ENCODE data around the gene HK3. TPM values are rescaled to one million over a fixed set of nuclear protein-coding genes. Genes with fewer than 3 reads are reported as not detected.

HK3 gene
- total and polyA plus RNA-seq, 2 experiments from 2014 or later, result not detected

DNA sequence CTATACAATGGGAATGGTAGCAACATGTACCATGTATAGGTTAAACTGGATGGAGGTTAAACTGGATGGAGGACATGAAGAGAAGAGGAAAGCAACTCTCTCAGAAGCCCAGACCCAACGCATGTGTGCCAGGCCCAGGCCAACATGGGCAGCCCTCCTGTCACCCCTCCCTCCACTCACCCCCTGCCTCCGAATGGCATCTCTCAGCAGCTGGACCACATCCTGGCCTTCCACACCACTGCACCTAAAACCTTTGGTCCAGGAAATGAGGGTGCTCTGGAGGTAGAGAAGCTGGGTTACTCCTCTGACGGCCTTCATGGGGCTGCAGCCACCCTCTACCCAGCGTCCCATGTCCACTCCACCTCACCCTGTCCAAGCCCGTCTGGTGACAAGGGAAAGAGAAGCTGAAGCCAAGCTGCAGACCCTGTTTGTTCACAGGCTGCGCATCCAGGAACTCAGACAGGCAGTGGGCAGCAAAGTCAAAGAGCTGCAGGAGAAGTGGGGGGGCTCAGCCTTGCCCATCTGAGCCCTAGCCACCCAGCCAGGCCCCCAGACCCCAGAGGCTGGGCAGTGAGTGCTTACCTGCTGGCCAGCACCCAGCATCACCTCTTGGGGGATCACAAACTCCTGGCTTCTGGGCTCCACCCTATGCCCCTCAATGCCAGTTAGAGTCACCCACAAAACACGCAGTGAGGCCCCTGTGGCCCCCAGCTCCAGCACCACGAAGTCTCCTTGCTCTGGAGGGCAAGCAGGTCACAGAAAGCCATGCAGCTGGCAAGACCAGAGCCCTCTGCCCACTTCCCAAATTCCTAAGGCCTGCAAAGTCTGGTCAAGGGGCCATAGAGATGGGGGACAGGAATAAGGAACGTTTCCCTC is 8.5 kb downstream of the HK3 start:
- Histone ChIP-seq H3K79me2 (replicated peaks; ENCODE audit: insufficient read depth) (no peaks in the 10 kb centered on the region), H2AFZ (no peak overlapping the region), H4K20me1 (replicated peaks; ENCODE audit: insufficient read depth) (no peaks in the 10 kb centered on the region), H3F3A (replicated peaks; ENCODE audit: low read depth) (no peaks in the 10 kb centered on the region), H3K27me3 (ENCODE audit: insufficient read depth) (no peaks in the 10 kb centered on the region), H3K36me3 (ENCODE audit: insufficient read depth) (no peaks in the 10 kb centered on the region), H3K4me1 (ENCODE audit: insufficient read depth) (no peaks in the 10 kb centered on the region), H3K4me2 (no peak overlapping the region), H3K4me3 (no peak overlapping the region), H3K9me2 (ENCODE audit: insufficient read depth) (no peaks in the 10 kb centered on the region), H3K27ac (ENCODE audit: low read depth) (no peak overlapping the region)
- Mint-ChIP-seq H3K27ac (no peak overlapping the region), H3K36me3 (ENCODE audit: low read depth) (no peaks in the 10 kb centered on the region), H3K4me3 (no peak overlapping the region), H3K4me1 (no peaks in the 10 kb centered on the region), H3K9me3 (no peaks in the 10 kb centered on the region), H3K27me3 (ENCODE audit: insufficient read depth, low read depth, poor library complexity) (peaks cover 7% of the 10 kb centered on the region)
- no peak for TF ChIP-seq EZH2 (IDR thresholded peaks at IDR 0.05; ENCODE audit: low read depth, unreplicated experiment)
- TF ChIP-seq, protein P1, sequence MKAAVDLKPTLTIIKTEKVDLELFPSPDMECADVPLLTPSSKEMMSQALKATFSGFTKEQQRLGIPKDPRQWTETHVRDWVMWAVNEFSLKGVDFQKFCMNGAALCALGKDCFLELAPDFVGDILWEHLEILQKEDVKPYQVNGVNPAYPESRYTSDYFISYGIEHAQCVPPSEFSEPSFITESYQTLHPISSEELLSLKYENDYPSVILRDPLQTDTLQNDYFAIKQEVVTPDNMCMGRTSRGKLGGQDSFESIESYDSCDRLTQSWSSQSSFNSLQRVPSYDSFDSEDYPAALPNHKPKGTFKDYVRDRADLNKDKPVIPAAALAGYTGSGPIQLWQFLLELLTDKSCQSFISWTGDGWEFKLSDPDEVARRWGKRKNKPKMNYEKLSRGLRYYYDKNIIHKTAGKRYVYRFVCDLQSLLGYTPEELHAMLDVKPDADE (IDR thresholded peaks at IDR 0.05), result no peak
- no peak for TF ChIP-seq JUNB (IDR thresholded peaks at IDR 0.05; ENCODE audit: unreplicated experiment)
- TF ChIP-seq ZNF331 (CRISPR knock-in tag; IDR thresholded peaks at IDR 0.05; ENCODE audit: low read depth), result no peak
- no peak for TF ChIP-seq EZH2phosphoT487 (IDR thresholded peaks at IDR 0.05; ENCODE audit: unreplicated experiment)
- TF ChIP-seq, protein P2, sequence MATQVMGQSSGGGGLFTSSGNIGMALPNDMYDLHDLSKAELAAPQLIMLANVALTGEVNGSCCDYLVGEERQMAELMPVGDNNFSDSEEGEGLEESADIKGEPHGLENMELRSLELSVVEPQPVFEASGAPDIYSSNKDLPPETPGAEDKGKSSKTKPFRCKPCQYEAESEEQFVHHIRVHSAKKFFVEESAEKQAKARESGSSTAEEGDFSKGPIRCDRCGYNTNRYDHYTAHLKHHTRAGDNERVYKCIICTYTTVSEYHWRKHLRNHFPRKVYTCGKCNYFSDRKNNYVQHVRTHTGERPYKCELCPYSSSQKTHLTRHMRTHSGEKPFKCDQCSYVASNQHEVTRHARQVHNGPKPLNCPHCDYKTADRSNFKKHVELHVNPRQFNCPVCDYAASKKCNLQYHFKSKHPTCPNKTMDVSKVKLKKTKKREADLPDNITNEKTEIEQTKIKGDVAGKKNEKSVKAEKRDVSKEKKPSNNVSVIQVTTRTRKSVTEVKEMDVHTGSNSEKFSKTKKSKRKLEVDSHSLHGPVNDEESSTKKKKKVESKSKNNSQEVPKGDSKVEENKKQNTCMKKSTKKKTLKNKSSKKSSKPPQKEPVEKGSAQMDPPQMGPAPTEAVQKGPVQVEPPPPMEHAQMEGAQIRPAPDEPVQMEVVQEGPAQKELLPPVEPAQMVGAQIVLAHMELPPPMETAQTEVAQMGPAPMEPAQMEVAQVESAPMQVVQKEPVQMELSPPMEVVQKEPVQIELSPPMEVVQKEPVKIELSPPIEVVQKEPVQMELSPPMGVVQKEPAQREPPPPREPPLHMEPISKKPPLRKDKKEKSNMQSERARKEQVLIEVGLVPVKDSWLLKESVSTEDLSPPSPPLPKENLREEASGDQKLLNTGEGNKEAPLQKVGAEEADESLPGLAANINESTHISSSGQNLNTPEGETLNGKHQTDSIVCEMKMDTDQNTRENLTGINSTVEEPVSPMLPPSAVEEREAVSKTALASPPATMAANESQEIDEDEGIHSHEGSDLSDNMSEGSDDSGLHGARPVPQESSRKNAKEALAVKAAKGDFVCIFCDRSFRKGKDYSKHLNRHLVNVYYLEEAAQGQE (IDR thresholded peaks at IDR 0.05; ENCODE audit: unreplicated experiment), result no peak
- TF ChIP-seq NANOG (IDR thresholded peaks at IDR 0.05; ENCODE audit: borderline replicate concordance), result no peak
- TF ChIP-seq, protein P3, sequence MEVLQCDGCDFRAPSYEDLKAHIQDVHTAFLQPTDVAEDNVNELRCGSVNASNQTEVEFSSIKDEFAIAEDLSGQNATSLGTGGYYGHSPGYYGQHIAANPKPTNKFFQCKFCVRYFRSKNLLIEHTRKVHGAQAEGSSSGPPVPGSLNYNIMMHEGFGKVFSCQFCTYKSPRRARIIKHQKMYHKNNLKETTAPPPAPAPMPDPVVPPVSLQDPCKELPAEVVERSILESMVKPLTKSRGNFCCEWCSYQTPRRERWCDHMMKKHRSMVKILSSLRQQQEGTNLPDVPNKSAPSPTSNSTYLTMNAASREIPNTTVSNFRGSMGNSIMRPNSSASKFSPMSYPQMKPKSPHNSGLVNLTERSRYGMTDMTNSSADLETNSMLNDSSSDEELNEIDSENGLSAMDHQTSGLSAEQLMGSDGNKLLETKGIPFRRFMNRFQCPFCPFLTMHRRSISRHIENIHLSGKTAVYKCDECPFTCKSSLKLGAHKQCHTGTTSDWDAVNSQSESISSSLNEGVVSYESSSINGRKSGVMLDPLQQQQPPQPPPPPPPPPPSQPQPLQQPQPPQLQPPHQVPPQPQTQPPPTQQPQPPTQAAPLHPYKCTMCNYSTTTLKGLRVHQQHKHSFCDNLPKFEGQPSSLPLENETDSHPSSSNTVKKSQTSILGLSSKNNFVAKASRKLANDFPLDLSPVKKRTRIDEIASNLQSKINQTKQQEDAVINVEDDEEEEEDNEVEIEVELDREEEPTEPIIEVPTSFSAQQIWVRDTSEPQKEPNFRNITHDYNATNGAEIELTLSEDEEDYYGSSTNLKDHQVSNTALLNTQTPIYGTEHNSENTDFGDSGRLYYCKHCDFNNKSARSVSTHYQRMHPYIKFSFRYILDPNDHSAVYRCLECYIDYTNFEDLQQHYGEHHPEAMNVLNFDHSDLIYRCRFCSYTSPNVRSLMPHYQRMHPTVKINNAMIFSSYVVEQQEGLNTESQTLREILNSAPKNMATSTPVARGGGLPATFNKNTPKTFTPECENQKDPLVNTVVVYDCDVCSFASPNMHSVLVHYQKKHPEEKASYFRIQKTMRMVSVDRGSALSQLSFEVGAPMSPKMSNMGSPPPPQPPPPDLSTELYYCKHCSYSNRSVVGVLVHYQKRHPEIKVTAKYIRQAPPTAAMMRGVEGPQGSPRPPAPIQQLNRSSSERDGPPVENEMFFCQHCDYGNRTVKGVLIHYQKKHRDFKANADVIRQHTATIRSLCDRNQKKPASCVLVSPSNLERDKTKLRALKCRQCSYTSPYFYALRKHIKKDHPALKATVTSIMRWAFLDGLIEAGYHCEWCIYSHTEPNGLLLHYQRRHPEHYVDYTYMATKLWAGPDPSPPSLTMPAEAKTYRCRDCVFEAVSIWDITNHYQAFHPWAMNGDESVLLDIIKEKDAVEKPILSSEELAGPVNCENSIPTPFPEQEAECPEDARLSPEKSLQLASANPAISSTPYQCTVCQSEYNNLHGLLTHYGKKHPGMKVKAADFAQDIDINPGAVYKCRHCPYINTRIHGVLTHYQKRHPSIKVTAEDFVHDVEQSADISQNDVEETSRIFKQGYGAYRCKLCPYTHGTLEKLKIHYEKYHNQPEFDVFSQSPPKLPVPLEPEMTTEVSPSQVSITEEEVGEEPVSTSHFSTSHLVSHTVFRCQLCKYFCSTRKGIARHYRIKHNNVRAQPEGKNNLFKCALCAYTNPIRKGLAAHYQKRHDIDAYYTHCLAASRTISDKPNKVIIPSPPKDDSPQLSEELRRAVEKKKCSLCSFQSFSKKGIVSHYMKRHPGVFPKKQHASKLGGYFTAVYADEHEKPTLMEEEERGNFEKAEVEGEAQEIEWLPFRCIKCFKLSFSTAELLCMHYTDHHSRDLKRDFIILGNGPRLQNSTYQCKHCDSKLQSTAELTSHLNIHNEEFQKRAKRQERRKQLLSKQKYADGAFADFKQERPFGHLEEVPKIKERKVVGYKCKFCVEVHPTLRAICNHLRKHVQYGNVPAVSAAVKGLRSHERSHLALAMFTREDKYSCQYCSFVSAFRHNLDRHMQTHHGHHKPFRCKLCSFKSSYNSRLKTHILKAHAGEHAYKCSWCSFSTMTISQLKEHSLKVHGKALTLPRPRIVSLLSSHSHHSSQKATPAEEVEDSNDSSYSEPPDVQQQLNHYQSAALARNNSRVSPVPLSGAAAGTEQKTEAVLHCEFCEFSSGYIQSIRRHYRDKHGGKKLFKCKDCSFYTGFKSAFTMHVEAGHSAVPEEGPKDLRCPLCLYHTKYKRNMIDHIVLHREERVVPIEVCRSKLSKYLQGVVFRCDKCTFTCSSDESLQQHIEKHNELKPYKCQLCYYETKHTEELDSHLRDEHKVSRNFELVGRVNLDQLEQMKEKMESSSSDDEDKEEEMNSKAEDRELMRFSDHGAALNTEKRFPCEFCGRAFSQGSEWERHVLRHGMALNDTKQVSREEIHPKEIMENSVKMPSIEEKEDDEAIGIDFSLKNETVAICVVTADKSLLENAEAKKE (CRISPR knock-in tag; IDR thresholded peaks at IDR 0.05), result no peak
- DNase-seq (ENCODE audit: low spot score), result no peak
- ATAC-seq, result no peak
